Superior temporal gyrus (tissue), 1 donor: ENCODE measurements around the gene STX16.

Experiments used
- DNase-seq: peaks from one replicate; pipeline ENCODE4 v3.0.0-alpha.2; 2016; ENCODE audit errors: extremely low spot score

STX16 gene

DNA sequence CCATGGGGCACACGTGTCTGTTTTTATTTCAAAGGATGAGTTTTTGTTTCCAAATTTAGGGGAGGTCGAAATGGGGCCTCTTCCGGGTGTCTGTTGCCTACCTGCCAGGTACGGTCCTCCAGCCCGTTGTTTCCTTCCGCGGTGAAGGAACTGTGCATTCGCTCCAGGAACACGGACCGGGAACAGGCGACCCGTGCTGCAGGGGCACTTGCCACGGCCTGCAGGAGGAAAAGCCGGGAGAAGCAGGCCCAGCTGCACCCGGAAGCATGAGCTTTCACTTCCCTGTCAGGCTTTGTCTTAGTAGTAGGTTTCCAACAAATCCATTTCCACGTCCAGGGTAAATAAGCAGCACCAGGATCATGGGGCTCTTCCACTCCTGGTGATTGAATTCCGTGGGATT is 24.6 kb downstream of the STX16 start:
- no peak for DNase-seq

DNA sequence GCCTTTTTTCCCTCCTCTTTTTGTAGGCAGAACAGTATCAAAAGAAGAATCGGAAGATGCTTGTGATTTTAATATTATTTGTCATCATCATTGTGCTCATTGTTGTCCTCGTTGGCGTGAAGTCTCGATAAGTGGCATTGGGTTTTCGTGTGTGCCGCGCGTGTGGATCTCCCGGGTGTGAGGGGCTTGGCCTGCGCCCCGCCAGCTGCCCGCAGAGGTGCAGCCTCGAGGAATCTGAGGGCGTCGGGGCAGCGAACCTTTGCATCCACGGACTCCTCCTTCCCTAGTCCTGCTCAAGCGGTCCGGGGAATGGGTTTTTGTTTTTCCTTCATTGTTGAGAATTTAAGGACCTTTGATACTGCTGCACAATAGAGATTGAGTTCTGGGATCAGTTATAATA is 25.1 kb downstream of the STX16 start:
- DNase-seq: no peak

- DNase-seq: no peak
Measured at GRCh38 chr20:58677079-58677604, 26.1 kb downstream of the STX16 start.

GRCh38 chr20:58677808-58678207 is 26.7 kb downstream of the STX16 start:
- no peak for DNase-seq

DNA sequence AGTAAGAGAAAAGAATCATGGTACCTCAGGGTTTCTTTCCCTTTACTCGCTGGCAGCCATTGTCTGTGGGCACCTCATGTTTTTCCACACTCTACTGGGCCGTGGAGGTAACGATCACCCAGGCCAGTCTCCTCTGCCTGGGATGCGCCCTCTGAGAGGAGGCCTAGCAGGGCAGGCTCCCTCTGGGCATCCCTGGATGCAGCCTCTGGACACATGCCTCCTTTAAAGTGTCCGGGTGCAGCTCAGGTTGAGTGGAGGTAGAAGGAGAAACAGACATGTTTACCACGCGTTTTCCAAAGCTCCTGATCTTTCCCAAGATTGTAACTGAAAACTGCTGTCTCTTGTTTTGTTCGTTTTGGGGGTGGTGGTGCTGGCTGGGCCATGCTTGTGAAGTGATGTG is 27.7 kb downstream of the STX16 start:
- no peak for DNase-seq

- DNase-seq: no peak
Measured at GRCh38 chr20:58682656-58683531, 31.8 kb downstream of the STX16 start.

GRCh38 chr20:58684291-58684690 is 33.2 kb downstream of the STX16 start:
- no peak for DNase-seq

DNA sequence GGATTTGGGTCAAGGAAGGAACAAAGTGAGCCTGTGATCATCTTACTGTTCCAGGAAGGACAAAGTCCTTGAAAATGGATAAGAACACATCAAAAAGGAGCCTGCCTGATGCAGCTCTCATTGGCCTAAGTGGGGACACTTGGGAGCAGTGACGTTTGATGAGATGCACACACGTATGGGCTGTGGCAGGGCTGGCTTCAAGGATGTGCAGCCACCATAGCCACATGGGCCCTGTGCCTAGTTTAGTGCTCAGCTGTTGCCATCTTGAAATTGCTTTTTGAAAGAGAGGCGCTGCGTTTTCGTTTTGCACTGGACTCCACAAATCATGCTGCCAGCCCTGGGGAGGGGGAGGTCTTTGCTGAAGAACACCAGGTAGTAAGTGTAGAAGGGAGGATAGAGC is 34.9 kb downstream of the STX16 start:
- no peak for DNase-seq

- DNase-seq: no peak
Measured at GRCh38 chr20:58688414-58688813, 37.3 kb downstream of the STX16 start.

GRCh38 chr20:58688840-58689239 is 37.8 kb downstream of the STX16 start:
- DNase-seq: no peak

GRCh38 chr20:58690396-58691135 is 39.5 kb downstream of the STX16 start:
- peak; percentile 63 for DNase-seq

GRCh38 chr20:58691773-58692578 is 40.9 kb downstream of the STX16 start:
- no peak for DNase-seq

- DNase-seq: no peak
Measured at GRCh38 chr20:58692579-58693225, 41.6 kb downstream of the STX16 start, which contains the start of gene NPEPL1. NPEPL1 (plus strand) TSS chr20:58692800; CDS start chr20:58692901, 101 bp downstream.

GRCh38 chr20:58693226-58694006 is 42.3 kb downstream of the STX16 start:
- DNase-seq: no peak

- no peak for DNase-seq
Measured at GRCh38 chr20:58694241-58695083, 43.4 kb downstream of the STX16 start.

DNA sequence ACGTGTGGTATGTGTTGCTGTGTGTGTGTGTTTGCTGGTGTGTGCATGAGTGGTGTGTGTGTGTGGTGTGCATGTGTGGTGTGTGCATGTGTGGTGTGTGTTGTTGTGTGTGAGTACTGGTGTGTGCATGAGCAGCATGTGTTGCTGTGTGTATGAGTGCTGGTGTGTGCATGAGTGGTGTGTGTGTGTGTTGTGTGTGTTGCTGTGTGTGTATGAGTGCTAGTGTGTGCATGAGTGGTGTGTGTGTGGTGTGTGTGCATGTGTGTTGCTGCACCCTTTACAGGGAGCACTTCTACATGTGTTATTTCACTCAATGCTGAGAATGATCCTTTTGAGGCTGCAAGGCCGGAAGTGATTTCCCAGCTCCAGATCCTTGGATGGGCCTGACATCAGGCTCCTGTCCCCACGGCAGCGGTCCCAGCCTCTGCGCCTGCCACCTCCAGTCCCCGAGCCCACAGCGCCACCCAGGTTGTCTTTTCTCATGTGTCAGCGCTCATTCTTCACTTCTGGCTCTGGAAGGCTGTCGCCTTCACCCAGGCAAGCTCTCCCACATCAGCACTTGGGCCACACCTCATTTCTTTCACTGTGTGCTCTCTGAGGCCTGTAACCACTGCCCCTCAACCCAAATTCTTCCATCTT is 44.1 kb downstream of the STX16 start:
- no peak for DNase-seq

DNA sequence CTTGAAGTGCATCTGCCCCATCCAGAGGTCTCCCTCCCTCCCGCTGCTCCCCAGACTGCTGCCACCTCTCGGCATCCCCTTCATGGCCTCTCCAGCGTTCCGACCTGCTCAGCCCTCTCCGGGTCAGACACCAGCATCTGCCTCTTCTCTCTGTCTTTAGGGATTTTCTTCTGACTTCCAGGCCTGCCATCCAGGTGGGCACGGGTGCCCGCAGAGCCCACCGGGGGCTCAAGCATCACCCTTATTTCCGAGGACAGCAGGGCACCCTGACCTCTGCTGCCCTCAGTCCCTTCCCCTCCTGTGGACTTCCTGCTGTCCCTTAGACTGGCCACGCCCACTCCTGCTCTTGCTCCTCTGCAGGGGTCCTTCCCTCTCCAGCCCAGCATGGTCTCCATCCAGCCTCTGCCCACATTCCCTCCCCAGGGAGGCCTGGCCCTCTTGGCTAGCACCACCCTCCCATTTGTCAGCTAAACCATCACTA is 44.9 kb downstream of the STX16 start:
- DNase-seq: no peak

GRCh38 chr20:58696411-58696961 is 45.4 kb downstream of the STX16 start:
- no peak for DNase-seq
